Ovary (tissue), 3 donors: Measurements from ENCODE around the gene HNRNPLL.

Source experiments
- CTCF ChIP-seq, 3 donors: fragments of 450-650 bp in 2 of 3; fragments of 200-600 bp in 1 of 3; IDR thresholded peaks; one replicate each; pipeline versions ENCODE4 v1.5.1 to v1.8.0; 2016 to 2022; ENCODE audit warnings: antibody characterized with exemption in 3 of 3, mild to moderate bottlenecking in 1 of 3
- POLR2A ChIP-seq: fragments of 450-650 bp; IDR thresholded peaks from one replicate; pipeline ENCODE4 v1.6.1; 2017; ENCODE audit warnings: antibody characterized with exemption, mild to moderate bottlenecking, moderate library complexity
- donor health status: DM: no; HTN: no; CAD: no.

GRCh38 chr2:38535404-38535743, 67.4 kb downstream of the HNRNPLL start:
- TF ChIP-seq CTCF (IDR thresholded peaks at IDR 0.05) (no peak), POLR2A (no peak)
